ENCODE data around the gene HAGHL.

DNA sequence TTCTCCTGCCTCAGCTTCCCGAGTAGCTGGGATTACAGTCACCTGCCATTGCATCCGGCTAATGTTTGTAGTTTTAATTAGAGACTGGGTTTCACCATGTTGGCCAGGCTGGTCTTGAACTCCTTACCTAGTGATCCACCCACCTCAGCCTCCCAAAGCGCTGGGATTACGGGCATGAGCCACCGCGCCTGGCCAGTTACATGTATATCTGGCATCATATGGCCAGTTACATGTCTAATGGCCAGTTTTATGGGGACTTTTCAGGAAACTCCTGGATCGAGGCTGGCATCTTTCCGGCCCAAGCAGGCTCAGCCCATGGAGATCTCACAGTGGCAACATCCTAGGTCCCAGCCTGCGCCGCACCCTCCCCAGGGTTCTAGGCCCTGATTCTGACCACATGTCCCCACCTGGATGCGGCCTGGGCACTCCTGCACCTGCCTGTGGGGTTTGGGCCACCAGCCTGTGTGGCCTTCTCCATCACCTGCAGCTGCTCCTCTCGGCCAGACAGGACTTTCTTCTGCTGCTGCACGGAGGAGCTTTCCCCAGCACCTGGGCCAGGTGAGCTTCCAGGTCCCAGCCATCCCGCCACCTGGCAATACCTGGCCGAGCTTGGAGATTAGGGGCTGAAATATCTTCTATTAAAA, 15.2 kb downstream of the HAGHL start:
- no peak for TF ChIP-seq CTCF (IDR thresholded peaks at IDR 0.05; ENCODE audit: poor library complexity)
- TF ChIP-seq EZH2 (IDR thresholded peaks at IDR 0.05; ENCODE audit: borderline replicate concordance), result no peak
- no peak for TF ChIP-seq EZH2phosphoT487 (IDR thresholded peaks at IDR 0.05; ENCODE audit: low read depth, severe bottlenecking, unreplicated experiment)
